ENCODE results near the gene UST.

Gene UST

GRCh38 chr6:148713921-148714320 is 32.9 kb upstream of the UST start:
- in situ Hi-C loops (cut with MboI; ENCODE audit: low sequenced_read_pairs, unreplicated experiment): no loop called here
- no peak for TF ChIP-seq CTCF (IDR thresholded peaks at IDR 0.05; ENCODE audit: borderline replicate concordance, control extremely low read depth, extremely low read depth, insufficient read depth, missing control alignments)
- DNase-seq (ENCODE audit: low spot score): no peak

- in situ Hi-C loops (cut with MboI; ENCODE audit: low sequenced_read_pairs, unreplicated experiment): no loop called here
- TF ChIP-seq CTCF (IDR thresholded peaks at IDR 0.05; ENCODE audit: borderline replicate concordance, control extremely low read depth, extremely low read depth, insufficient read depth, missing control alignments): no peak
- no peak for DNase-seq (ENCODE audit: low spot score)
These were observed 30.0 kb upstream of the UST start for GRCh38 chr6:148716811-148717210.

DNA sequence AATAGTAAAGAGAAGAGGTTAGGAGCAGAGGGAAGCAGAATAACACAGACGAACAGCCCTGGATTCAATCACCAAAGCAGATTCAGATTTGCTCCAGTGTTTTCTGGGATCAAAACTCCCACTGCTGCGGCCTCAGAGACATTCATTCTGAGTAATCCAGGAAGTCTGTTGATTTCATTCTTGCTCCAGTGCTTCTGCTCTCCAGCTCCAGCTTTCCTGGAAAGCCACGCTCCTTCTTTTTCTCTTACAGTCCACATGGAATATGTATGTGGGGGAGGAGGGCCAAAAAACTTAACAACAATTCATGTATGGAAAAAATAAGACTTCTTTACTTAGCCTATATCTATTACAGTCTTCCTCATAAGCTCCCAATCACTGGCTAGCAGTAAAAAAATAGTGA is 26.4 kb upstream of the UST start:
- TF ChIP-seq CTCF (IDR thresholded peaks at IDR 0.05; ENCODE audit: borderline replicate concordance, control extremely low read depth, extremely low read depth, insufficient read depth, missing control alignments): no peak
- in situ Hi-C loops (cut with MboI; ENCODE audit: low sequenced_read_pairs, unreplicated experiment): no loop called here
- no peak for DNase-seq (ENCODE audit: low spot score)

- in situ Hi-C loops (cut with MboI; ENCODE audit: low sequenced_read_pairs, unreplicated experiment): no loop called here
- no peak for DNase-seq (ENCODE audit: low spot score)
- TF ChIP-seq CTCF (IDR thresholded peaks at IDR 0.05; ENCODE audit: borderline replicate concordance, control extremely low read depth, extremely low read depth, insufficient read depth, missing control alignments): no peak
These were observed 25.9 kb upstream of the UST start for GRCh38 chr6:148720897-148721296.

DNA sequence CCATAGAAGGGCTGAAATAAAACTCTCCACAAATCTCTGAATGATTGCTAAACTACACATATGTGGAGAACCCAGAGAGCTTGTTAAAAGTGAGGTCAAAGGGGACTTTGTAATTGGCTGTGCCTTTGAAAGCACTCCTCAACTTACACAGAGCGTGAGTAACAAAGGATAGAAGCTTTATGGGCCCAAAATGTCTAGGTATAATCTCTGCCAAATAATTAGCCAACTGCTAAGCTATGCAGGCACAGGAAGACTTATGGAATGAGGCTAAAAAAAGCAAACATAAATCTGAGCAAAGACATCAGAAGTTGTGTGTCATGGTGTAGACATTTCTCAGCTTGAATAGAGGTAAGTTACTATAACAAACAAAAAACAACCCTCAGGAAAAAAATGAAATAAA is 23.3 kb upstream of the UST start:
- in situ Hi-C loops (cut with MboI; ENCODE audit: low sequenced_read_pairs, unreplicated experiment): no loop called here
- no peak for TF ChIP-seq CTCF (IDR thresholded peaks at IDR 0.05; ENCODE audit: borderline replicate concordance, control extremely low read depth, extremely low read depth, insufficient read depth, missing control alignments)
- DNase-seq (ENCODE audit: low spot score): no peak

DNA sequence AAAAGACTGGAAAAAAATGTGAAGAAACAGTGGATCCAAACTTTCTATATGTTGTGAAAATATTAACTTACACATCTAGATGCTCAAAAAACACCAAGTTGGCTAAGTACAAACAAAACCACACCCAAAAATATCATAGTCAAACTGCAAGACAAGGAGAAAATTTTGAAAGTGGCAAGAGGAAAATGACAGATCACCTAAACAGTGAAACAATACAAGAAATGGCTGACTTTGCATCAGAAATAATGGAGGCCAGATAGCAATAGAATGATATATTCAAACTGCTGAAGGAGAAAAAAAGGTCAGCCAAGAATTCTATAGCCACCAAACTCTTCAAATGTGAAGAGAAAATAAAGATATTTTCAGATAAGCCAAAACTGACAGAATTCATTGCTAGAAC is 22.4 kb upstream of the UST start:
- in situ Hi-C loops (cut with MboI; ENCODE audit: low sequenced_read_pairs, unreplicated experiment): no loop called here
- no peak for TF ChIP-seq CTCF (IDR thresholded peaks at IDR 0.05; ENCODE audit: borderline replicate concordance, control extremely low read depth, extremely low read depth, insufficient read depth, missing control alignments)
- no peak for DNase-seq (ENCODE audit: low spot score)

DNA sequence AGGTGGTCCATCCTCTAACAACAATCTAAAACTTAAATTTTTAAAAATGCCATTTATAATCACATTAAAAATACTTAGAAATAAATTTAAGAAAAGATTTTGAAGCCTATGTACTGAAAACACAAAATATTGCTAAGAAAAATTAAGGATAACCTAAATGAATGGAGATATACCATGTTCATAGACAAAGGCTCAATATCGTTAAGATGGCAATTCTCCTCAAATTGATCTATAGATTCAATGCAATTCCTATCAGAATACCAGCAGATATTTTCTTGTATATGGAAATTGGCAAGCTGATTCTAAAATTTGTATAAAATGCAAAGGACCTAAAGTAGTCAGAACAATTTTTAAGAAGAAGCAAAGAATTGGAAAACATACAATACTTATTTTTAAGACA is 19.7 kb upstream of the UST start:
- no peak for TF ChIP-seq CTCF (IDR thresholded peaks at IDR 0.05; ENCODE audit: borderline replicate concordance, control extremely low read depth, extremely low read depth, insufficient read depth, missing control alignments)
- DNase-seq (ENCODE audit: low spot score): no peak
- in situ Hi-C loops (cut with MboI; ENCODE audit: low sequenced_read_pairs, unreplicated experiment): no loop called here
